ENCODE data around the gene REG1B. TPM values are rescaled to one million over a fixed set of nuclear protein-coding genes. Genes with fewer than 3 reads are reported as not detected.

REG1B gene
- total RNA-seq, 1 experiment from 2014 or later: 2.1 TPM

DNA sequence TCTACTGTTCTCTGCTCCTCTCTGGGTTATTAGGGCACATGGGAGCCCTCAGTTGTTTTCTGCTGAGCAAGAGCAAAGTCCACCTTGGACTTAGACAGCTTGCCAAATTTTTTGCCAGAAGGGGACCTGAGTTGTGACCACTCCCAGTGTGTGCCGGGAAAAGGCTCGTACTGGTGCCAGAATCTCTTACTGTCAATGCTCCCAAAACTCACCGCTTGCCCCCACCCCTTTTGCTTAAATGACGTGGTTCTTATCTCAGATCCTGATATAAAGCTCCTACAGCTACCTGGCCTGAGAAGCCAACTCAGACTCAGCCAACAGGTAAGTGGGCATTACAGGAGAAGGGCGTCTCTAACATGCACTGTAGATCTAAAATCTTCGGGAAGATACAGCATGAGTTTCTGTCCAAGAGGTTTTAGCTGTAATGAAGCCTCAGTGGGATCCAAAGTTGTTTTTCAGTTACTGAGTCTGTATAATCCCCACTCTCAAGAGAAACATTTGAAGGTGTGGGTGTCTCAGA lies 32.5 kb upstream of the REG1B start, which contains the start of gene REG1A:
TSS of gene REG1A (plus strand) at position 295 of the 520 bp plus-strand sequence. CDS start 374 bp downstream, outside the sequence.
- ChIA-PET POLR2A (no interaction called here), CTCF (no interaction called here)
- no peak for ATAC-seq

GRCh38 chr2:79116997-79117928 lies 29.5 kb upstream of the REG1B start:
- Mint-ChIP-seq H3K9me3 (peaks cover 5% of the 10 kb centered on the region), H3K27ac (no peak overlapping the region), H3K27me3 (ENCODE audit: low read depth) (no peaks in the 10 kb centered on the region), H3K4me1 (no peaks in the 10 kb centered on the region), H3K4me3 (no peak overlapping the region), H3K36me3 (no peaks in the 10 kb centered on the region)
- no peak for ATAC-seq
- POLR2A ChIA-PET: no interaction called here
- CTCF ChIA-PET: interaction anchor here (1.8 kb wide), 1 partner anchor 76 kb away, joined by 6 read pairs; no protein-coding TSS in a partner anchor
- TF ChIP-seq, protein P1, sequence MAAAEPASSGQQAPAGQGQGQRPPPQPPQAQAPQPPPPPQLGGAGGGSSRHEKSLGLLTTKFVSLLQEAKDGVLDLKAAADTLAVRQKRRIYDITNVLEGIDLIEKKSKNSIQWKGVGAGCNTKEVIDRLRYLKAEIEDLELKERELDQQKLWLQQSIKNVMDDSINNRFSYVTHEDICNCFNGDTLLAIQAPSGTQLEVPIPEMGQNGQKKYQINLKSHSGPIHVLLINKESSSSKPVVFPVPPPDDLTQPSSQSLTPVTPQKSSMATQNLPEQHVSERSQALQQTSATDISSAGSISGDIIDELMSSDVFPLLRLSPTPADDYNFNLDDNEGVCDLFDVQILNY (CRISPR knock-in tag; IDR thresholded peaks at IDR 0.05): no peak
- no peak for TF ChIP-seq FOXK1 (CRISPR knock-in tag; IDR thresholded peaks at IDR 0.05)
- no peak for TF ChIP-seq GABPB1 (CRISPR knock-in tag; IDR thresholded peaks at IDR 0.05)
- TF ChIP-seq ZNF219 (CRISPR knock-in tag; IDR thresholded peaks at IDR 0.05; ENCODE audit: borderline replicate concordance): no peak
- TF ChIP-seq GTF2I (CRISPR knock-in tag; conservative IDR thresholded peaks at IDR 0.05): no peak
- no peak for TF ChIP-seq OVOL2 (CRISPR knock-in tag; IDR thresholded peaks at IDR 0.05; ENCODE audit: borderline replicate concordance)
- TF ChIP-seq SMAD4 (CRISPR knock-in tag; IDR thresholded peaks at IDR 0.05): no peak
- TF ChIP-seq ZNF416 (CRISPR knock-in tag; IDR thresholded peaks at IDR 0.05): no peak
- no peak for TF ChIP-seq CTCF (IDR thresholded peaks at IDR 0.05)
- no peak for TF ChIP-seq GRHL2 (CRISPR knock-in tag; IDR thresholded peaks at IDR 0.05; ENCODE audit: insufficient replicate concordance, severe bottlenecking)
- no peak for TF ChIP-seq RORB (CRISPR knock-in tag; IDR thresholded peaks at IDR 0.05)
- no peak for TF ChIP-seq IRF2 (CRISPR knock-in tag; IDR thresholded peaks at IDR 0.05; ENCODE audit: borderline replicate concordance, low read depth)
- TF ChIP-seq ZNF396 (CRISPR knock-in tag; IDR thresholded peaks at IDR 0.05; ENCODE audit: borderline replicate concordance): no peak
- DNase-seq (ENCODE audit: low spot score): no peak

More for the DNA sequence above, 32.5 kb upstream of the REG1B start, which contains the start of gene REG1A:
- H3K4me3 Mint-ChIP-seq: no peak within 1 kb of the TSS
- TF ChIP-seq GTF2I (CRISPR knock-in tag; conservative IDR thresholded peaks at IDR 0.05): no peak
- TF ChIP-seq SP1 (CRISPR knock-in tag; conservative IDR thresholded peaks at IDR 0.05): no peak
- no peak for TF ChIP-seq GABPB1 (CRISPR knock-in tag; IDR thresholded peaks at IDR 0.05)
- no peak for TF ChIP-seq ARID4B (CRISPR knock-in tag; IDR thresholded peaks at IDR 0.05; ENCODE audit: borderline replicate concordance)
- no peak for DNase-seq (ENCODE audit: low spot score)
- H3K9me3 Mint-ChIP-seq: peaks cover 5% of the 10 kb centered on the region
- H3K4me1 Mint-ChIP-seq: no peaks in the 10 kb centered on the region
- no peaks in the 10 kb centered on the region for H3K36me3 Mint-ChIP-seq
- H3K27me3 Mint-ChIP-seq (ENCODE audit: low read depth): no peaks in the 10 kb centered on the region
- H3K27ac Mint-ChIP-seq: no peak within 1 kb of the TSS
